Nucleus accumbens (tissue), 56 donors: ENCODE measurements around the gene SF1.

ENCODE experiments used
- DNase-seq, 56 donors: peaks; one replicate each; lab custom pipeline; 2025; lab: John Stamatoyannopoulos, UW

The SF1 gene

GRCh38 chr11:64764040-64764611 is 14.2 kb downstream of the SF1 start:
- DNase-seq = no peak

- DNase-seq = peak in 5 of 56 donors; percentile 29 to 67 (median 43)
Measured at GRCh38 chr11:64763526-64764039, 14.8 kb downstream of the SF1 start.

GRCh38 chr11:64762674-64763525 is 15.4 kb downstream of the SF1 start:
- DNase-seq = peak in 19 of 56 donors; percentile 20 to 75 (median 40)

- DNase-seq = peak in 17 of 56 donors; percentile 10 to 51 (median 31)
Measured at GRCh38 chr11:64762277-64762673, 16.1 kb downstream of the SF1 start.

- DNase-seq = no peak
Measured at GRCh38 chr11:64760759-64761420, 17.5 kb downstream of the SF1 start.

- DNase-seq = peak in 33 of 56 donors; percentile 19 to 82 (median 47)
Measured at GRCh38 chr11:64759722-64760719, 18.3 kb downstream of the SF1 start, which contains the start of gene PYGM. PYGM (minus strand) TSS chr11:64759974; CDS start chr11:64759898, 76 bp downstream.

- no peak for DNase-seq
Measured at GRCh38 chr11:64759131-64759721, 19.1 kb downstream of the SF1 start.

GRCh38 chr11:64758330-64759079 is 19.8 kb downstream of the SF1 start:
- no peak for DNase-seq

- DNase-seq = no peak
Measured at GRCh38 chr11:64757549-64758329, 20.6 kb downstream of the SF1 start.

- DNase-seq = no peak
Measured at GRCh38 chr11:64755681-64756361, 22.5 kb downstream of the SF1 start.

GRCh38 chr11:64754919-64755662 is 23.3 kb downstream of the SF1 start:
- DNase-seq = no peak

GRCh38 chr11:64754124-64754918 is 24.0 kb downstream of the SF1 start:
- DNase-seq = no peak

GRCh38 chr11:64753380-64754123 is 24.8 kb downstream of the SF1 start:
- no peak for DNase-seq

GRCh38 chr11:64753019-64753379 is 25.3 kb downstream of the SF1 start:
- DNase-seq = no peak
